HG03095 (cell line): ENCODE measurements around the gene CEMIP.
"Not testable (repeated sequence)": the region's sequence is repeated elsewhere in the genome, so short reads cannot be mapped to it uniquely, and the experiment has no call there.

ENCODE experiments used
- ATAC-seq: cut with Tn5 transposase; IDR thresholded peaks from one replicate; pipeline ENCODE4 v1.9.1; 2021; ENCODE audit warnings: moderate library complexity; ENCODE audit not compliant: unreplicated experiment

Gene CEMIP

DNA sequence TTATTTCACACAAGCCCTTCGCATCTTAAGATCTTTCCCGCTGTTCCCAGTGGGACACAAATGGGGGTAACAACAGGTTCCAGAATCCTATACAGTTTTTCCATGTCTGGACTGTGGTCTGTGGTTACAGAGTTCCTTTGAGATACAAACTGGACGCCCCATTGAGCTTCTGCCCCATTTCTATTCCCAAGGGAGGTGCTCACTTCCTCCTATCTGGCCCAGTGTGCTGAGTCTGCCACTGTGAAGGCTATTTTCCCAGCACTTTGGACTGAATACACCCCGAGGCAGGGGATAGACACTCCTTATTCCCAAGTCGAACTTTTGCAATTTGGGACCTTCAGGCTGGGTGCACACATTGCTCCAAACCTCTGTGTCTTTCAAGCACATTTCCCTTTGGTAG is 166.4 kb downstream of the CEMIP start:
- ATAC-seq, result no peak

DNA sequence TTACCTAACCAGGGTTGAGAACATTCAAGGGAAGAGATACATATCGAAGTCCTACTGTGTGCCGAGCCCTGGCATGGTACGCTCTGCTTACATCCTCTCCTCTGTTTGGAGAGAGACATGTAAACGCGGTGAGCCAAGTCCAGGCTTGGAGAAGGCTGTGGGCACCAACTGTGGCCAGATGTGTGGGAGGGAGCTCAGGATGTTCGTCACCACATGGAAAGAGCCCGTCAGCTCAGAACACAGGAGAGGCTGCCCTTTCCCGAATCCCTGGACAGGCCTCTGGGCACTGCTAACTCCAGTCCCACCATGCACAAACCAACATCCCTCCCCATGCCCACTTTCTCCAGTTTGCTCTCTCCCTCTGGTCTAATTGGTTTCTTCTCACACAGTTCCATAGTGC is 167.4 kb downstream of the CEMIP start:
- no peak for ATAC-seq

DNA sequence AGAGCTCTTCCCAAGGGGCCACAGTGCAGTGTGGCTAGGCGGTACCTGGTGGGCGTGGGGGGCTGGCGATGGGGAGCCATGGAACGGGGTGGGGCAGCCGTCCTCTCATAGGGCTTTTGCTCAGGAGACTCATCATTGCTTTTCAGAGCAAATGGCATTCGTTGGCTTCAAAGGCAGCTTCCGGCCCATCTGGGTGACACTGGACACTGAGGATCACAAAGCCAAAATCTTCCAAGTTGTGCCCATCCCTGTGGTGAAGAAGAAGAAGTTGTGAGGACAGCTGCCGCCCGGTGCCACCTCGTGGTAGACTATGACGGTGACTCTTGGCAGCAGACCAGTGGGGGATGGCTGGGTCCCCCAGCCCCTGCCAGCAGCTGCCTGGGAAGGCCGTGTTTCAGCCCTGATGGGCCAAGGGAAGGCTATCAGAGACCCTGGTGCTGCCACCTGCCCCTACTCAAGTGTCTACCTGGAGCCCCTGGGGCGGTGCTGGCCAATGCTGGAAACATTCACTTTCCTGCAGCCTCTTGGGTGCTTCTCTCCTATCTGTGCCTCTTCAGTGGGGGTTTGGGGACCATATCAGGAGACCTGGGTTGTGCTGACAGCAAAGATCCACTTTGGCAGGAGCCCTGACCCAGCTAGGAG is 169.6 kb downstream of the CEMIP start:
- no peak for ATAC-seq

DNA sequence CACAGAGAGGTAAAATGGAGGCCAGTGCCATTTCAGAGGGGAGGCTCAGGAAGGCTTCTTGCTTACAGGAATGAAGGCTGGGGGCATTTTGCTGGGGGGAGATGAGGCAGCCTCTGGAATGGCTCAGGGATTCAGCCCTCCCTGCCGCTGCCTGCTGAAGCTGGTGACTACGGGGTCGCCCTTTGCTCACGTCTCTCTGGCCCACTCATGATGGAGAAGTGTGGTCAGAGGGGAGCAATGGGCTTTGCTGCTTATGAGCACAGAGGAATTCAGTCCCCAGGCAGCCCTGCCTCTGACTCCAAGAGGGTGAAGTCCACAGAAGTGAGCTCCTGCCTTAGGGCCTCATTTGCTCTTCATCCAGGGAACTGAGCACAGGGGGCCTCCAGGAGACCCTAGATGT is 170.6 kb downstream of the CEMIP start:
- no peak for ATAC-seq

DNA sequence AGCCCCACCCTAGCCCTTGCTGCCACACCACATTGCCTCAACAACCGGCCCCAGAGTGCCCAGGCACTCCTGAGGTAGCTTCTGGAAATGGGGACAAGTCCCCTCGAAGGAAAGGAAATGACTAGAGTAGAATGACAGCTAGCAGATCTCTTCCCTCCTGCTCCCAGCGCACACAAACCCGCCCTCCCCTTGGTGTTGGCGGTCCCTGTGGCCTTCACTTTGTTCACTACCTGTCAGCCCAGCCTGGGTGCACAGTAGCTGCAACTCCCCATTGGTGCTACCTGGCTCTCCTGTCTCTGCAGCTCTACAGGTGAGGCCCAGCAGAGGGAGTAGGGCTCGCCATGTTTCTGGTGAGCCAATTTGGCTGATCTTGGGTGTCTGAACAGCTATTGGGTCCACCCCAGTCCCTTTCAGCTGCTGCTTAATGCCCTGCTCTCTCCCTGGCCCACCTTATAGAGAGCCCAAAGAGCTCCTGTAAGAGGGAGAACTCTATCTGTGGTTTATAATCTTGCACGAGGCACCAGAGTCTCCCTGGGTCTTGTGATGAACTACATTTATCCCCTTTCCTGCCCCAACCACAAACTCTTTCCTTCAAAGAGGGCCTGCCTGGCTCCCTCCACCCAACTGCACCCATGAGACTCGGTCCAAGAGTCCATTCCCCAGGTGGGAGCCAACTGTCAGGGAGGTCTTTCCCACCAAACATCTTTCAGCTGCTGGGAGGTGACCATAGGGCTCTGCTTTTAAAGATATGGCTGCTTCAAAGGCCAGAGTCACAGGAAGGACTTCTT is 171.3 kb downstream of the CEMIP start:
- no peak for ATAC-seq

DNA sequence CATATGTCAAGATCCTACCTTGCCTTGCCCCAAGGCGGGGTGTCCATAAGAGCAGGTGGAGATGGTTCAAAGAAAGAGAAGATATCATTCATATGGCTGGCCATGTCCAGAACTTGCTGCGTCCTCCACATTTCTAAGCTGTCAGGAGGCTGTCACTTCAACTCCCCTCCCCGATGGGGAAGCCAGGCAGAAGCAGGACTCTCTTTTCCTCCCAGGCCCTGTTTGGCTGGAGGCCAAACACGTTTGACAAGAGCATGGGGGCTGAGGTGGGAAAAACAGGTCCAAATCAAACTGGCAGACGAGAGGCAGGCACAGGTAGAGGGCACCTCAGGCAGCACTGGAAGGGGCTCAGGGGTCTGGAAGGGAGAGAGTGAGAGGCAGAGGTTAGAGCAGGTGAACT is 172.8 kb downstream of the CEMIP start:
- no peak for ATAC-seq

DNA sequence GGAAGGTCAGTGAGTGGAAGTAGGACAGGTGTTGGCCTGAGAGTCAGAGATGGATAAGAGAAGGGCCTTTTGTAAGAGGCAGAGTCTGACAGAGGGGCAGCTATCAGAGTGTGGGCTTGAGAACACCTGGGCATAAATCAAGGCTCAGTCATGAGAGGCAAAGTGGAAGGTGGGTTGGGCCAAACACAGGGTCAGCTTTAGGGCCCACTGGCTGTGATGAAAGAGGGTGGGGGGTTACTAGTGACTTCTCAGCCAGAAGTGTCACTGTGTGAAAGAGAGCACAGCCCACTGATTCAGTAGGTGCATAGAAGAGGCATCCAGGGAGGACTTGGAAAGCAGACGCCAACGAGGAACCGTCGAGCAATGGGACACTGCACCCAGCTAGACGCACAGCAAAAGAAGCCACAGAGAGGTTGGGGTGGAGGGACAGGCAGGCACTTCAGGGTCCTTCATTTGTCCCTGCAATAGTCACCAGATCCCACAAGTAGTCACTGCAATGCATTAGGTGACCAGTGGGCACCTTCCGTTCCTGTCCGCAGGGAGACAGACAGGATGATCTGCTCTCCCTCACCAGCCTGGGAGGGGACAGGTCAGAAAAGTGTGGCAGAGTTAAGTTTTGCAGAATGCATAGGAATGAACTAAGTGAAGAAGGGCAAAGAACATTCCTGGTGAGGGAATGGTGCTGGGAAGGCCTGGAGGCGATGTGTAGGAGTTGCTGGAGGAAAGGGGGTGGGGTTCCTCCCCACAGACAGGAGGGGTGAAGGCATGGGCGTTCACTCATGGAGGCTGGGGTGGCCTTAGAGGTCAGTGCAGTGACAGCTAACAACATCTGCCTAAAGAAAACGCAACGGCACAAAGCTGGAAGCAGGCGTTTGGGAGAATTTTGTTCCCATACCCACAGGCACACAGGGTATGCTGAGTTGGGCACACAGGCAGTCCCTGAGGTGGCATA is 174.1 kb downstream of the CEMIP start:
- no peak for ATAC-seq

DNA sequence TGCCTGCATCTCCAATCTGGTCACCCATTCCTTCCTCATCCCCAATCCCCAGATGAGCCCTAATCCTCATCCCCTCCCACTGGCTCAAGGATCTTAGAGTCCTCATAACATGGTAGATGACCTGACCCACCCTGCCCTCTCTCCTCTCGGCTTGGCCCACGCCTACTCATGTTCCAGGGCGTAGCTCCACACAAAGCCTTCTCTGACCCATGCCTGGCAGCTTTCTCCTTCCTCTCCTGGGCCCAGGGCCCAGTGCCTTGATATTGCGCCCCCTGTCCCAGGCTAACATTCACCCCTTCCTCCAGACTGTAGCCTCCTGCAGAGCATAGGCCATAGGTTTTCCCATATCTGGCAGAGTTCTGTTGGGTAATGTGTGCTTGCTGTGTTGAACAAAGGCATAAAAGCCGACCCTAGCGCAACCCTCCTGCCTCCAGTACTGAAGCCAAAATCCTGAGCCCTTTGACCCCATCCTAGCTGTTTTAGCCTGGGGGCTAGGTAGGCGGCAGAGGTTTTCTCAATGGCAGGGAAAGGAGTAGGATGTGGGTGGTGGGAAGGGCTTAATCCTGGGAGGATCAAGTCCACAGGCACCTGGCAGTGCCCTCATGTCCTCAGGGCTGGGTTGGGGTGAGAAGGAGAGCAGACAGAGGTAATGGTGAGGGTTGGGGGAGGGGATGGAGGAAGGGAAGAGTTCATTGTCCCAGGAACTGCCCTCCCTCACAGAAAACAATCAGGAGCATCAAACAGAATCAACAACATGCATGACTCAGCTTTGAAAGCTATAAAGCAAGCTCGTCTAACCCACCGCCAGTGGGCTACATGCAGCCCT is 175.0 kb downstream of the CEMIP start:
- no peak for ATAC-seq

DNA sequence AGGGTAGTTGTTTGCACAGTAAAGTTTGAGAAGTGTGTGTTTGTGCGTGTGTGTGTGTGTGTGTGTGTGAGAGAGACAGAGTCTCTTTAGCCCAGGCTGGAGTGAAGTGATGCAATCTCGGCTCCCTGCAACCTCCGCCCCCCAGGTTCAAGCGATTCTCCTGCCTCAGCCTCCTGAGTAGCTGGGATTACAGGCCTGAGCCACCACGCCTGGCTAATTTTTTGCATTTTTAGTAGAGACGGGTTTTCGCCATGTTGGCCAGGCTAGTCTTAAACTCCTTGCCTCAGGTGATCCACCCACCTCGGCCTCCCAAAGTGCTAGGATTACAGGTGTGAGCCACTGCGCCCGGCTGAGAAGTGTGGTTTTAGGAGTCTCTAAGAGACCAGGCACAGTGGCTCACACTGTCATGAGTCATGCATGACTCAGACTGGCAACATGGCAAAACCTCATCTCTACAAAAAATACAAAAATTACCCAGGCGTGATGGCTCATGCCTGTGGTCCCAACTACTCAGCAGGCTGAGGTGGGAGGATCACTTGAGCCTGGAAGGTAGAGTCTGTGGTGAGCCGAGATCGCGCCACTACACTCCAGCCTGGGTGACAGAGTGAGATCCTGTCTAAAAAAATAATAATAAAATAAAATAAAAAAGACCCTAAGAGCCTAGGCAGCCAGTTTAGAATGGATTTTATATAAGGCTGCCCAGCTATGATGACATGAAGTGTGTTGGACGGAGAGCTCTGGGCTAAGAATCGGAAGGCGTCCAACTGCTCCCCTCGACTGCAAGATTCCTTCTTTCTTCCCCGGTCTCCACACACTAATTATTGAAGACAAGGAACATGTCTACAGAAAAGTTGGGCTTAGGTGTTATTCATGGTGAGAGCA is 176.6 kb downstream of the CEMIP start:
- not testable (repeated sequence) for ATAC-seq

DNA sequence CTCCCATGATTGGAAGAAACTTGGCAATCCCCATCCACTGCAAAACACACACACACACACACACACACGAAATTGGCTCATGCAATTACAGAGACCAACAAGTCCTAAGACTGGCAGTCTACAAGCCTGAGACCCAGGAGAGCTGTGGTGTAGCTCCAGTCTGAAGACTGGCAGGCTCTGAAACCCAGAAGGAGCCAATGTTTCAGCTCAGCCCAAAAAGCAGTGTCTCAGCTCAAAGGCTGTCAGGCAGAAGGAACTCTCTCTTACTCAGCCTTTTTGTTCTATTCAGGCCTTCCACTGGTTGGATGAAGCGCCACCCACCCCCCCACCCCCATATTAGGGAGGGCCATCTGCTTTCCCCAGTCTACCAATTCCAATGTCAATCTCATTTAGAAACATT is 178.4 kb downstream of the CEMIP start:
- ATAC-seq, result no peak

DNA sequence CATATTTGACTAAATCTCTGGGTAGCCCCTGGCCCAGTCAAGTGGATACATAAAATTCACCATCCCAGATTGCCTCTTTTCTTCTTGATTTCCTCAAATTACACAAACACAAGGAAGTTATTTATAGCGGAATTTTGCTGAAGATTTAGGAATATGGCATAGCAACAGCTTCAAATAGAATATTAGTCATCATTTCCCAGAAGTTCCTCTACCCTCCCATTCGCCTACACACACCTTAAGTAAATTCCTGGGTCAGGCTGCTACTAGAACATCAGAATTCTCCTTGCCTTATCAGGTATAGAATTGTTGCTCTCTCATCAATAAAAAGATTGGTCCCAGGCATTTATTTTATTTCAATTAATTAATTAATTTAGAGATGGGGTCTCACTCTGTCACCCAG is 178.8 kb downstream of the CEMIP start:
- no peak for ATAC-seq

DNA sequence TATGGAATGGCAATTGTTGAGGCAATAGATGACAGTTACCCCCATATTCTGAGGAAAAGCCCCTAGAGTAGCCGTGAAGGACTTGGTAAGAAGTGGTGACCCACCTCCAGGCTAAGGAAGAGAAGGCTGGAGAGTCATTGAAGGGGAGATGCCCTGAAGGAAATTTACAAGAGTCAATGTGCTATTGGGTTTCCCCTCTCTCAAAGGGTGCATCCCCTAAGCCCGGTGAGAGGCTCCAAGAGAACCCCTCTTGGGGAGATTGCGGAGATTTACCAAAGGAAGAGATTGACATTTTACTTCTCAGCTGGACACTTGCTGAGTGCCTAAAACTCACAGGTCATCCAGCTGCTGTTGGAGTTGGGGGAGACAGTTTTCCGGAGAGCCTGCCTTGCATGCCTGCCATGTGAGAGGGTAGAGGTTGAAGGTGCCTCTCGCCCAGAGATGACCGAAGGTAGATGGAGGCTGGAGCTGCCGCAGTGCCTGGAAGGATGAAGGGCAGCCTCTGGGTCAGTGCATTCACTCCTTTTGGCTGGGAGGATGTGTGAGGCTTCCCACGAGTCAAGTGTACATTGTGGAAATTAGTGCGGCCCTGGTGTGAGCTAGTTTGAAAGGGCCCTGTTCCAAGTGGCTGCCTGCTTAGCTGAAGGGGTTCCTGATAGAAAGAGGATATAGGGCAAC is 179.8 kb downstream of the CEMIP start:
- ATAC-seq, result no peak

DNA sequence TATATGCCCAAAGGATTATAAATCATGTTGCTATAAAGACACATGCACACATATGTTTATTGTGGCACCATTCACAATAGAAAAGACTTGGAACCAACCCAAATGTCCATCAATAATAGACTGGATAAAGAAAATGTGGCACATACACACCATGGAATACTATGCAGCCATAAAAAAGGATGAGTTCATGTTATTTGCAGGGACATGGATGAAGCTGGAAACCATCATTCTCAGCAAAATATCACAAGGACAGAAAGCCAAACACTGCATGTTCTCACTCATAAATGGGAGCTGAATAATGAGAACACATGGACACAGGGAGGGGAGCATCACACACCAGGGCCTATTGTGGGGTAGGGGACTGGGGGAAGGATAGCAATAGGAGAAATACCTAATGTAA is 186.3 kb downstream of the CEMIP start:
- ATAC-seq, result not testable (repeated sequence)

DNA sequence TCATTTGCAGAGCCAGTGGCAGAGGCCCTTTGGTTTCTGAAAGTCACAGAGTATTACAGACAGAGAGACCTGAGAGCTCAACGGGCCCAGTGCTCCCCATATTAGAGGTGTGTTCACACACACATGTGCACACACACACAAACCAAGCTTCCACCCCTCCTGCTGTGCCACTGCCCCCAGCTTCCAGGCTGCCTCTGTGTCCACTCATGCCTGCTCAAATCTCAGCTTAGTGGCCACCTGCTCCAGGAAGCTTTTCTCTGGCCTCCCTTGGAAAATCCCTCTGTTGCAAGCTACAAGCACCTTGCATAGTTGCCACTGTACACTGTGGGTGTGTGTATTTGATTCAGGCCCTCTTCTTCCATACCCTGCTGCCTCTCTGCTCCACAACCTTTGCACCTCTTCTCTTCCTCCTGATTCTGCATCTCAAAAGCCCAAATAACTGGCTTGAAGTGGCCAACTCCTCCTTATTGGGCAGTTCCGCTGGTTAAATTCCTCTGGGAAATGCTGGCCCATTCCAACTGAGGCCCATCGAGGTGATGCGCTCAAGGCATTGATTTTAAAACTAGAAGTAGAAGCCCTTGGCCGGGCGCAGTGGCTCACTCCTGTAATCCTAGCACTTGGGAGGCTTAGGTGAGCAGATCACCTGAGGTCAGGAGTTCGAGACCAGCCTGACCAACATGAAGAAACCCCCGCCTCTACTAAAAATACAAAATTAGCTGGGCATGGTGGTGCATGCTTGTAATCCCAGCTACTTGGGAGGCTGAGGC is 187.4 kb downstream of the CEMIP start:
- no peak for ATAC-seq

DNA sequence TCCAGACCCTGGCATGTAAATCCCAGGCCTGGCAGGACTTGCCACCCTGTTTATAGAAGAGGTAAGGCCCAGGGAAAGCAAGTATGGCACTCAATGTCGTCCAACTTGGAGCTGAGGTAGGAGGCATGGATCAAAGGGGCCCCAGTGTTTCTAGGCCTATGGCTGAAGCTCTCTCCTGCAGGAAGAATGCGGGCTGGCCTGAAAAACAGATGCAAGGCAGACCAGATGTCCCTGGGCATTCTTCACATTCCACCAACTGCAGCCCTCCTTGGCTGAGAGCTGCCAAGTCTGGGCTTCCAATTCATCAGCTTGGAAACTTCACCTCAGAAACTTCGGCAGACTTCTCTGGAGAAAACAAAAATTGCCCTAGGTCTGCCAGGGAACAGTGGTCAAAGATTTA is 188.3 kb downstream of the CEMIP start:
- ATAC-seq, result no peak

DNA sequence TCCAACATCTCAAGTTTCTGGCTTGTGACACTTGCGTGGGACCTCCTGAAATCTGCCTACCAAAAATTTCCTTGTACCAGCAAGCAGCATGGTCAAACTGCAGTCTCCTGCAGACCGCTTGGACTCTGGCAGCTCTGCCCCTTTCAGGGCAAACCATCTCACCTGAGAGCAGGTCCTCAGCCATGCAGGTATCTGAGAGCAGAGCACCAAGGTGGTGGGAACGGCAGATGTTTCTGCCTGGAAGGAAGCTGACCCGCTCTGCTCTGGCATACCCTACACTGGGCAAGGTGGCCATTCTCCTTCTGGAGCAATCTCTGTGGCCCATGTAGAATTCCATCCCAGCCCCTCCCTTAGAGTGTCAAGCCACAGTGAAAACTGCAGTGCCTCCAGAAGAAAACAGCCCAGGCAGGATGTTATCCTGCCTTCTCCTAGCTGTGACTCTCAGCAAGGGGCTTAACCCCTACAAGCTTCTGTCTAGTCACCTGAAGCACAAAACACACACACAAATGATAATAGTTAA is 188.9 kb downstream of the CEMIP start:
- ATAC-seq, result no peak

DNA sequence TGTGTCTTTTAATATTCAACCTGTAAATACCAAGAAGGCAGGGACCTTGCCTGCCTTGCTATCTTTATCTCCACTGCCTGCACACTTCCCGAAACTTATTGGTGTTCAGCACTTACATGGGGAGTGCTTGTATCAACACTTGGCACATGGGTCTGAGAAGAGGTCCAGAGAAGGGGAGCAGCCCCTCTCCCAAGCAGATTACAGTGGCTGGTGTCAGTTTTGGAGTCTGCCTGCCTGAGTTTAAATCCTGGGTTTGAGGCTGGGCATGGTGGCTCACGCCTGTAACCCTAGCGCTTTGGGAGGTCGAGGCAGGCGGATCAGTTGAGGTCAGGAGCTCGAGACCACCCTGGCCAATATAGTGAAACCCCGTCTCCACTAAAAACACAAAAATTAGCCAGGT is 190.1 kb downstream of the CEMIP start:
- no peak for ATAC-seq

DNA sequence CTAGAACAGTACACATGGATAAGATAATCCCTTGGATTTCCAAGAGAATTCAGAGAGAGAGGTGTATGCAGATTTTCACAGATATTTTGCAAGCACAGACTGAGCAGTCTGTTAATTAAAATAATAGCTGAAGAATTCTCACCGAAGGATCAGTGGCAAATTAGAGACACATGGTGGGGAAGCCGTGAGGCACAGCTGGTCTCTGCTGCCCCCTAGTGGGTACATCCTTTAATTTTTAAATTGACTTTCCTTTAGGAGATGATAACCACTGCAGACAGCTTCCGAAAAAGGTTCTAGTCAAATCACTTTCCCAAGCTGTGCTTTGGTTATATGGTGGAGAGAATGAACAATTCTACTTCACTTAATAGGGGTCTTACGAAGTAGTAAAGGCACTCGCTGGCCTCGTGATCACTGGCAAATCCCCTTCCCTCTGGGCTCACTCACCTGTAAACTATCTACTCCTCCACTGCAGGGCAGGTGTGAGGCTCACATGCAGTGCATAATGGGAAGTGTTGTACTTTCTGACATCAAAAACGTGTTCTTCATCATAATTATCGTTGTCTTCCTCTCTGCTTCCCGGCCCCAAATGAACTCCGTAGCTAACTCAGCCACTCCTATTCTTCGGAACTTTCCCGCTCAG is 191.0 kb downstream of the CEMIP start:
- no peak for ATAC-seq
